ENCODE results near the gene DLK1. TPM values are rescaled to one million over a fixed set of nuclear protein-coding genes. Genes with fewer than 3 reads are reported as not detected.

DLK1 gene
- polyA plus RNA-seq, 1 experiment, result 0.12 TPM

DNA sequence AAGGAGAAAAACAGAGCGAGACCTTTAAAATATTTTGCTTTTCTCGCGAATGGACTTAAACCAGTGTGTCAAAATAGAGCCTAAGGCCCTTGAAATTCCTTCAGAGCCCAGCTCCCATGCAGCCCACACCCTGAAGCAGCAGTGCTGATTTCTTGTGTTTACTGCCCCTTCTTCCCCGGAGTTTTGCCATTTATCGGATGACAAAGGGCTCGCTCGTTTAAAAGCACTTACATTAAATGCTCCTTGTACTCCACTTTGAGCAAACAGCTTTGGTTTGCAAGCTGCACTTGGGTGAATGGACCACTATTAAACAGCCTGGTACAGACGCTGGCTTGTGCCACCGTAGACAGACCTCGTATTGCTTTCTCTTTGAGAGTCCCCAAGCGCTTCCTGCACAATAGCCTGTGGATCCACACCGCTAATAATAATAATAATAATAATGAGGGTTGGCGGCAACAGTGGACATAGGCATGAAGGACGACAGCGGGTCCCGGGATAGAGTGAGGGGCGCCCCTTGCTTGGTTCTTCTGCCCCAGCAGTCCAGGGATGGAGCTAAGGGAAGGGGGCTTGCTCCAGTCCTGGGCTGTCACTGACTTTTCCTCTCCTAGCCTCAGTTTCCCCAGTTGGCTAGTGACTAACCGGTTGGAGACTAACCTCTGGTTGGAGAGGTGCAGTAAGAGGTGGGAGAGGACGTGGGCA is 6.6 kb downstream of the DLK1 start:
- ChIA-PET POLR2A (no interaction called here), CTCF (no interaction called here)
- TF ChIP-seq, protein P1, sequence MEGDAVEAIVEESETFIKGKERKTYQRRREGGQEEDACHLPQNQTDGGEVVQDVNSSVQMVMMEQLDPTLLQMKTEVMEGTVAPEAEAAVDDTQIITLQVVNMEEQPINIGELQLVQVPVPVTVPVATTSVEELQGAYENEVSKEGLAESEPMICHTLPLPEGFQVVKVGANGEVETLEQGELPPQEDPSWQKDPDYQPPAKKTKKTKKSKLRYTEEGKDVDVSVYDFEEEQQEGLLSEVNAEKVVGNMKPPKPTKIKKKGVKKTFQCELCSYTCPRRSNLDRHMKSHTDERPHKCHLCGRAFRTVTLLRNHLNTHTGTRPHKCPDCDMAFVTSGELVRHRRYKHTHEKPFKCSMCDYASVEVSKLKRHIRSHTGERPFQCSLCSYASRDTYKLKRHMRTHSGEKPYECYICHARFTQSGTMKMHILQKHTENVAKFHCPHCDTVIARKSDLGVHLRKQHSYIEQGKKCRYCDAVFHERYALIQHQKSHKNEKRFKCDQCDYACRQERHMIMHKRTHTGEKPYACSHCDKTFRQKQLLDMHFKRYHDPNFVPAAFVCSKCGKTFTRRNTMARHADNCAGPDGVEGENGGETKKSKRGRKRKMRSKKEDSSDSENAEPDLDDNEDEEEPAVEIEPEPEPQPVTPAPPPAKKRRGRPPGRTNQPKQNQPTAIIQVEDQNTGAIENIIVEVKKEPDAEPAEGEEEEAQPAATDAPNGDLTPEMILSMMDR (IDR thresholded peaks at IDR 0.05; ENCODE audit: low read depth, low read length), result no peak
- H3K27me3 ChIP-seq (ENCODE audit: control insufficient read depth, insufficient read depth, low read length), result peaks cover 40% of the 10 kb centered on the region
- H3K27ac ChIP-seq (ENCODE audit: low read depth, low read length), result no peak overlapping the region
- no peak overlapping the region for H3K4me3 ChIP-seq (ENCODE audit: low read depth, low read length)
- no peaks in the 10 kb centered on the region; the same call in 1 of the 2 replicates for H3K9me3 ChIP-seq (ENCODE audit: control insufficient read depth, insufficient read depth, low read length)
- no peak for DNase-seq (ENCODE audit: low read depth, low spot score)

DNA sequence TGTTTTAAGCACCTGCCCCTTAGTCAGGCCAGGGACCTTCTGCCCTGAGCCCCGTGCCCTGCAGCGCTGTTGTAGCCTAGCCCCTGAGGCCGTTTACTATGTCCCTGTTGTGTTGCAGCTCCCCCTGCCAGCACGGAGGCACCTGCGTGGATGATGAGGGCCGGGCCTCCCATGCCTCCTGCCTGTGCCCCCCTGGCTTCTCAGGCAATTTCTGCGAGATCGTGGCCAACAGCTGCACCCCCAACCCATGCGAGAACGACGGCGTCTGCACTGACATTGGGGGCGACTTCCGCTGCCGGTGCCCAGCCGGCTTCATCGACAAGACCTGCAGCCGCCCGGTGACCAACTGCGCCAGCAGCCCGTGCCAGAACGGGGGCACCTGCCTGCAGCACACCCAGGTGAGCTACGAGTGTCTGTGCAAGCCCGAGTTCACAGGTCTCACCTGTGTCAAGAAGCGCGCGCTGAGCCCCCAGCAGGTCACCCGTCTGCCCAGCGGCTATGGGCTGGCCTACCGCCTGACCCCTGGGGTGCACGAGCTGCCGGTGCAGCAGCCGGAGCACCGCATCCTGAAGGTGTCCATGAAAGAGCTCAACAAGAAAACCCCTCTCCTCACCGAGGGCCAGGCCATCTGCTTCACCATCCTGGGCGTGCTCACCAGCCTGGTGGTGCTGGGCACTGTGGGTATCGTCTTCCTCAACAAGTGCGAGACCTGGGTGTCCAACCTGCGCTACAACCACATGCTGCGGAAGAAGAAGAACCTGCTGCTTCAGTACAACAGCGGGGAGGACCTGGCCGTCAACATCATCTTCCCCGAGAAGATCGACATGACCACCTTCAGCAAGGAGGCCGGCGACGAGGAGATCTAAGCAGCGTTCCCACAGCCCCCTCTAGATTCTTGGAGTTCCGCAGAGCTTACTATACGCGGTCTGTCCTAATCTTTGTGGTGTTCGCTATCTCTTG is 7.6 kb downstream of the DLK1 start:
- Histone ChIP-seq H3K27ac (ENCODE audit: low read depth, low read length) (no peak overlapping the region), H3K4me3 (ENCODE audit: low read depth, low read length) (no peak overlapping the region), H3K27me3 (ENCODE audit: control insufficient read depth, insufficient read depth, low read length) (peaks cover 41% of the 10 kb centered on the region), H3K9me3 (ENCODE audit: control insufficient read depth, insufficient read depth, low read length) (no peaks in the 10 kb centered on the region; the same call in 1 of the 2 replicates)
- POLR2A ChIA-PET, result no interaction called here
- TF ChIP-seq, protein P1 (IDR thresholded peaks at IDR 0.05; ENCODE audit: low read depth, low read length), result no peak
- no peak for DNase-seq (ENCODE audit: low read depth, low spot score)
- CTCF ChIA-PET, result no interaction called here

DNA sequence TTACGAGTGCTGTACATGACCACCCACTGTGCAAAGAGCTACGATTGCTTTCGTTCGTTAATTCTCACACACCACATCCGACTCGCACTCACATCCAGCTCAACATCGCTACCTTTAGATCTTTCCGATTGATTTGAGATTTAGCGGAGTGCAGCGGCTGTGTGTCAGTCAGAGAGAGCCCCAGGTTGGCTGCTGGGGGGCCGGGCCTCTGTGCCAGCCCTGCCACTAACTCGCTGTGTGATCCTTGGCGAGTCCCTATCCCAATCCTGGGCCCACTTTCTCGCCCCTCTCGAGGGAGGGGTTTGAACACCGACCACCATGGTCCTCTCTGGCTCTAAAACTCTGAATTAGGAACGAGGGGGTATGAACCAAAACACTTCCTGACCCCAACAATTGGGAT is 8.6 kb downstream of the DLK1 start:
- CTCF ChIA-PET, result no interaction called here
- POLR2A ChIA-PET, result no interaction called here
- Histone ChIP-seq H3K27ac (ENCODE audit: low read depth, low read length) (no peak overlapping the region), H3K9me3 (ENCODE audit: control insufficient read depth, insufficient read depth, low read length) (no peaks in the 10 kb centered on the region; the same call in 1 of the 2 replicates), H3K4me3 (ENCODE audit: low read depth, low read length) (no peak overlapping the region), H3K27me3 (ENCODE audit: control insufficient read depth, insufficient read depth, low read length) (peaks cover 31% of the 10 kb centered on the region)
- no peak for DNase-seq (ENCODE audit: low read depth, low spot score)
- TF ChIP-seq, protein P1 (IDR thresholded peaks at IDR 0.05; ENCODE audit: low read depth, low read length), result no peak

DNA sequence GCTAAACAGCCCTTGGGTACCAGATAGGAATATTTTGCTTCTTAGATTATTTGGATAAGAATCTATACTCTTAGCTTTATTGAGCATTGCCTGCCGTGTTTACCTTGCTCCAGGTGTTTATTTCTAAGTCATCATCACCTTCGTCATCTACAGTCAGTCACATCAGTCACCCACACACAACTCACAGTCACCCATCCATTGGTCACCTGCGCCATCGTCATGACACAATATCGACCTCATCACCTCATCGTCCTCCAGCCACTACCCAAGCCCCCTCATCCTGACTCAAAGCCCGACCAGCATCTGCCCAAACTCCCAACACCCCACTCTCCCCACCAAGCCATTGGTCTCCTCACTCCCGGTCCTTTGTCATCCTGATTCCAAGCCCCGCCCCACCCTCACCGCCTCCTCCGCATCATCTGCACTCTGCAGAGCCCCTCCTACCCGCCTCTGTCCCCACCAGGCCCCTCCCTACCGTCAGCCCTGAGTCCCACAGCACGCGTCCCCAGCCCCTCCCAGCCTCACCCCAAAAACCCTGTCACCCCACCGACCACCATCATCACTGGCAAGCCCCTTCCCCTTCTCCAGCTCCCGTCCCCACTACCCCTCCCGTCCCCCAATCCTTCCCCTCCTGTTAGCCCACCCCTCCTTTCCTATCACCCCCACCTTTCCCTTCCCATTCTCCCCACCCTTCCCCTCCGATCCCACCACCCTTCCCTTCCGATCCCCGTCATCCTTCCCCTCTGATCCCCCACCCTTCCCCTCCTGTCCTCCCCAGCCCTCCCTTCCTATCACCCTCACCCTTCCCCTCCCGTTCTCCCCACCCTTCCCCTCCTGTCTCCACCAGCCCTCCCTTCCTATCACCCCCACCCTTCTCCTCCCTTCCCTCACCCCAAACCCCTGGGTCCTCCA is 9.8 kb downstream of the DLK1 start:
- Histone ChIP-seq H3K27me3 (ENCODE audit: control insufficient read depth, insufficient read depth, low read length) (peaks cover 22% of the 10 kb centered on the region), H3K9me3 (ENCODE audit: control insufficient read depth, insufficient read depth, low read length) (peaks cover 4% of the 10 kb centered on the region), H3K27ac (ENCODE audit: low read depth, low read length) (no peak overlapping the region), H3K4me3 (ENCODE audit: low read depth, low read length) (no peak overlapping the region)
- TF ChIP-seq, protein P1 (IDR thresholded peaks at IDR 0.05; ENCODE audit: low read depth, low read length), result no peak
- ChIA-PET POLR2A (no interaction called here), CTCF (no interaction called here)
- no peak for DNase-seq (ENCODE audit: low read depth, low spot score)
